T-helper 2 cell treated with Interferon-gamma antibody and Interleukin-4, amounts not matched to agents 100 ng/mL and 5 ng/mL, for 36 hours (primary cell): ENCODE results near the gene LRRC28. TPM values are rescaled to one million over a fixed set of nuclear protein-coding genes. Genes with fewer than 3 reads are reported as not detected.

Source experiments
- intact Hi-C: fragments of 100-400 bp; cut with micrococcal nuclease; formaldehyde crosslinking; loops from one replicate; pipeline ENCODE4 v1.15.1; 2023
- total RNA-seq: library from RNA; stranded (reverse); gene quantifications from 2 replicates; pipeline ENCODE4 v1.2.3, GENCODE V29; 2022

The LRRC28 gene
- total RNA-seq, 1 donor from 2014 or later: 19.8 TPM

GRCh38 chr15:99249270-99249841 lies 1.9 kb upstream of the LRRC28 start, which contains the start of gene TTC23:
Gene TTC23, minus strand, starts transcription at chr15:99249581. Its CDS starts 20,869 bp downstream, at chr15:99228712.
- intact Hi-C loops: no loop called here

GRCh38 chr15:99250001-99250400 lies 1.3 kb upstream of the LRRC28 start:
- intact Hi-C loops: loop anchor here (2.0 to 10.0 kb wide), 3 partner anchors 677 to 1289 kb away; partner anchors contain the start of genes ADAMTS17 and ARRDC4

GRCh38 chr15:99250494-99250856 lies 806 bp upstream of the LRRC28 start:
- intact Hi-C loops: loop anchor here (2.0 to 10.0 kb wide), 3 partner anchors 676 to 1290 kb away; partner anchors contain the start of genes ADAMTS17 and ARRDC4

GRCh38 chr15:99252326-99252725 lies 1.0 kb downstream of the LRRC28 start:
- intact Hi-C loops: loop anchor here (10.0 kb wide), 1 partner anchor 1092 kb away; the partner anchor contains the start of gene ADAMTS17

- intact Hi-C loops: loop anchor here (10.0 kb wide), 1 partner anchor 1091 kb away; the partner anchor contains the start of gene ADAMTS17
Observed at GRCh38 chr15:99253381-99254090, 2.3 kb downstream of the LRRC28 start.

GRCh38 chr15:99257107-99257750 lies 5.9 kb downstream of the LRRC28 start:
- intact Hi-C loops: loop anchor here (10.0 kb wide), 1 partner anchor 1088 kb away; the partner anchor contains the start of gene ADAMTS17

- intact Hi-C loops: no loop called here
Observed at GRCh38 chr15:99264125-99264524, 12.8 kb downstream of the LRRC28 start.

GRCh38 chr15:99265541-99266070 lies 14.3 kb downstream of the LRRC28 start:
- intact Hi-C loops: no loop called here

GRCh38 chr15:99267957-99268356 lies 16.7 kb downstream of the LRRC28 start:
- intact Hi-C loops: no loop called here

- intact Hi-C loops: no loop called here
Observed at GRCh38 chr15:99268431-99268830, 17.1 kb downstream of the LRRC28 start.

- intact Hi-C loops: loop anchor here (1.0 to 2.0 kb wide), 3 partner anchors 430 to 523 kb away; no protein-coding TSS in a partner anchor
Observed at GRCh38 chr15:99273801-99274200, 22.5 kb downstream of the LRRC28 start.

GRCh38 chr15:99275061-99275460 lies 23.8 kb downstream of the LRRC28 start:
- intact Hi-C loops: no loop called here

GRCh38 chr15:99275525-99276128 lies 24.3 kb downstream of the LRRC28 start:
- intact Hi-C loops: no loop called here

GRCh38 chr15:99279290-99279689 lies 28.0 kb downstream of the LRRC28 start:
- intact Hi-C loops: no loop called here

- intact Hi-C loops: no loop called here
Observed at GRCh38 chr15:99279827-99280226, 28.5 kb downstream of the LRRC28 start.

GRCh38 chr15:99282121-99282520 lies 30.8 kb downstream of the LRRC28 start:
- intact Hi-C loops: no loop called here

- intact Hi-C loops: no loop called here
Observed at GRCh38 chr15:99282586-99282985, 31.3 kb downstream of the LRRC28 start.

- intact Hi-C loops: no loop called here
Observed at GRCh38 chr15:99283717-99284116, 32.4 kb downstream of the LRRC28 start.

GRCh38 chr15:99291643-99292042 lies 40.4 kb downstream of the LRRC28 start:
- intact Hi-C loops: no loop called here

- intact Hi-C loops: no loop called here
Observed at GRCh38 chr15:99295840-99296239, 44.6 kb downstream of the LRRC28 start.

GRCh38 chr15:99296386-99296785 lies 45.1 kb downstream of the LRRC28 start:
- intact Hi-C loops: no loop called here
